Forelimb muscle (tissue), 1 donor: Measurements from ENCODE around the gene KRT6C. TPM values are rescaled to one million over a fixed set of nuclear protein-coding genes. Genes with fewer than 3 reads are reported as not detected.
"Not testable (repeated sequence)": the region's sequence is repeated elsewhere in the genome, so short reads cannot be mapped to it uniquely, and the experiment has no call there.

Experiments
- DNase-seq: peaks from one replicate; pipeline ENCODE4 v3.0.0-alpha.2; 2013; ENCODE audit warnings: low read depth
- polyA plus RNA-seq: library from polyadenylated mRNA; unstranded; fragments of 120-200 nt; gene quantifications from one replicate; pipeline ENCODE4 v1.2.1, GENCODE V29; 2013; ENCODE audit not compliant: insufficient read length

Gene KRT6C
- polyA plus RNA-seq, 1 donor, result not detected

GRCh38 chr12:52499806-52500560, 26.4 kb upstream of the KRT6C start:
- DNase-seq, result no peak

GRCh38 chr12:52498946-52499345, 25.3 kb upstream of the KRT6C start:
- no peak for DNase-seq

- no peak for DNase-seq
These were observed 24.4 kb upstream of the KRT6C start for GRCh38 chr12:52497975-52498374.

GRCh38 chr12:52496590-52497071, 23.0 kb upstream of the KRT6C start:
- DNase-seq, result no peak

GRCh38 chr12:52496054-52496453, 22.4 kb upstream of the KRT6C start:
- no peak for DNase-seq

- DNase-seq, result no peak
These were observed 21.8 kb upstream of the KRT6C start for GRCh38 chr12:52495389-52495788.

- no peak for DNase-seq
These were observed 20.9 kb upstream of the KRT6C start for GRCh38 chr12:52494518-52494917.

- DNase-seq, result no peak
These were observed 20.5 kb upstream of the KRT6C start for GRCh38 chr12:52494100-52494499.

GRCh38 chr12:52493172-52493571, 19.6 kb upstream of the KRT6C start, which contains the start of gene KRT6A:
TSS of gene KRT6A (minus strand) at chr12:52493257. CDS start at chr12:52493188, 69 bp downstream.
- DNase-seq, result no peak

- DNase-seq, result not testable (repeated sequence)
These were observed 18.8 kb upstream of the KRT6C start for GRCh38 chr12:52492405-52492804.

- not testable (repeated sequence) for DNase-seq
These were observed 17.9 kb upstream of the KRT6C start for GRCh38 chr12:52491495-52491894.

- DNase-seq, result no peak
These were observed 15.1 kb upstream of the KRT6C start for GRCh38 chr12:52488736-52489135.

- DNase-seq, result not testable (repeated sequence)
These were observed 14.3 kb upstream of the KRT6C start for GRCh38 chr12:52487744-52488443.

- no peak for DNase-seq
These were observed 13.6 kb upstream of the KRT6C start for GRCh38 chr12:52487211-52487610.

- DNase-seq, result no peak
These were observed 12.8 kb upstream of the KRT6C start for GRCh38 chr12:52486166-52487105.

GRCh38 chr12:52480073-52480472, 6.5 kb upstream of the KRT6C start:
- no peak for DNase-seq

GRCh38 chr12:52477651-52478050, 4.0 kb upstream of the KRT6C start:
- DNase-seq, result no peak

- no peak for DNase-seq
These were observed 607 bp upstream of the KRT6C start for GRCh38 chr12:52474212-52474611.

GRCh38 chr12:52469853-52470252, 3.8 kb downstream of the KRT6C start:
- DNase-seq, result no peak

- DNase-seq, result no peak
These were observed 8.7 kb downstream of the KRT6C start for GRCh38 chr12:52464897-52465296.

GRCh38 chr12:52461693-52462092, 11.9 kb downstream of the KRT6C start:
- DNase-seq, result no peak

GRCh38 chr12:52458861-52459260, 14.7 kb downstream of the KRT6C start:
- DNase-seq, result no peak
